HG03520 (cell line): ENCODE results near the gene LY6G5C.

Experiments
- ATAC-seq: cut with Tn5 transposase; IDR thresholded peaks from one replicate; pipeline ENCODE4 v1.9.1; 2021; ENCODE audit warnings: mild to moderate bottlenecking, moderate library complexity; ENCODE audit not compliant: unreplicated experiment

LY6G5C gene

GRCh38 chr6:31691564-31692108 is 10.8 kb upstream of the LY6G5C start:
- no peak for ATAC-seq

GRCh38 chr6:31691078-31691463 is 10.2 kb upstream of the LY6G5C start:
- no peak for ATAC-seq

GRCh38 chr6:31690231-31691077 is 9.6 kb upstream of the LY6G5C start:
- ATAC-seq = no peak

DNA sequence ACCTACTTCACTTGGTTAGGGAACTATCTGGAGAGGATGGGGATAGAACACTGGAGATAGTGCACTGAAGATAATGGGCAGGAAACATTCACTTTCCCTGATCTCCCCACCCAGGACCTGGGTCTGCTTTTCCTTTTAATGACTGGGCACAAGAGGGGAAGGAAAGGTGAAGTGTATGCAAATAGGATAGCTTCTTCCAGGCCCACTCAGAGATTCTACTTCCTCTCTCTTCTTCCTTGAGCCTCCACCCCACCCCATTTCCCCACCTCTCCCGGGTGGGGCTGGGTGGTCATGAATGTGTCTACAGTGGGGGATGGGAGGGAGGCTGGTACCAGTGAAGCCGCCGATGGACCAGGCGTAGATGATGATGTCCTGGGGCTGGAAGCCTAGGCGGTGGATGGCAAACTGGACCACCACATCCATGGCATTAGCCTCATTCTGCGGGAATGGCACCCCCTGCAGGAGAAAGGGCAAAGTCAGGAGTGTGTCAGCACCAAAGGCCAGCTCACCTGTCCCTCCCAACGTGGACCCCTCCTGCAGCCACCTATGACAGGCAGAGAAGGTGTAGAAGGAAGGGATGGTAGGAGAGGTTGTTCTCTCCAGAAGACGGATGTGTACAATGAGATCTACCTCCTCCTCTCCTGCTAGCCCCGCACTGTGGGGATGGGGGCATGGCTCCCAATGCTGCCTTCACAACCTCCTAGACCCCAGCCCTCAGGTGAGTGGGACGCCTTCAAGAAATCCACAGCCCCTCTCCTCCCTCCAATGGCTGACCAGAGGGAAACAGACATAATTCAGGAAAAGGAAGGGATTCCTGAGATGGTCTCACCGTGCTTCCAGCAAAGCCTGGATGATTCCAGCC is 8.6 kb upstream of the LY6G5C start:
- no peak for ATAC-seq

GRCh38 chr6:31687860-31688693 is 7.2 kb upstream of the LY6G5C start:
- ATAC-seq = no peak

- ATAC-seq = no peak
Observed at GRCh38 chr6:31687321-31687720, 6.5 kb upstream of the LY6G5C start.

GRCh38 chr6:31686483-31686882 is 5.6 kb upstream of the LY6G5C start:
- ATAC-seq = no peak

- ATAC-seq = no peak
Observed at GRCh38 chr6:31683591-31683990, 2.7 kb upstream of the LY6G5C start.

- no peak for ATAC-seq
Observed at GRCh38 chr6:31681135-31681671, 336 bp upstream of the LY6G5C start.

DNA sequence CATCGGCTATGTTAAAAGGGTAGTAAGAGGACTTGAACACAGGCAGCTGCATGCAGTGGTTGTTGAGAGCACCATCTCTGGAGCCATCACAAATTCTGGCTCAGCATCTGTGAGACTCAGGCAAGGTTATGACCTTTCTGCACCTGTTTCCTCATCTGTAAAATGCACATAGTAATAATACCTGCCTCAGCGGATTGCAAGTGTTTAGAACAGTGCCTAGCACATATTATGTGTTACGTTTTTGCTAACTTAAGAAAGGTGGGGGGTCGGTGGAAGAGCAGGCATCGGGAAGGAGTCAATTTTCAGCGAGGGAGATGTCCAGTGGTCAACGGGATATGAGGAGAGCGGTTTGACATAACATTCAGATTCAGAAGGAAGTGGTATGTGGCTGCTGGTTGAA is 2.9 kb downstream of the LY6G5C start:
- no peak for ATAC-seq

DNA sequence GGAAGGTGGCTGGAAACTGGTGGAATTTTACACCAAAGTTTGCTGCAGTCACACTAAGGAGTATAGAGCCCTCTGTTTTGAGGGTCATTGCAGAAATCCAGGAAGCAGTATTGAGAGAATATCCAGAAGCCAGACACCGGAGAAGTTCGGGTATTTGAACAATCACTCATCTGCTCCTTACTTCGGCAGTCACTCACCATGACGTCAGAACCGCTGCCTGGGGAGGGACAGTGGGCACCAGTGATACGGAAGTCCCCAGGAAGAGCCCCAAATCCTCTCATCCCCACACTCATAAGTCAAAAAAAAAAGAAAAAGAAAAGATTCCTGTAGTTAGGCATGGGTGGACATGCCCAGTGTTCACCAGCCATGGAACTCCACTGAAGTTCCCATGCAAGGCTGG is 4.0 kb downstream of the LY6G5C start:
- no peak for ATAC-seq

GRCh38 chr6:31676322-31676903 is 4.5 kb downstream of the LY6G5C start:
- no peak for ATAC-seq

GRCh38 chr6:31669676-31670075 is 11.2 kb downstream of the LY6G5C start, which contains the start of gene LY6G5B:
Gene LY6G5B (plus strand): TSS chr6:31669976. CDS start chr6:31670951, 975 bp downstream.
- ATAC-seq = no peak

DNA sequence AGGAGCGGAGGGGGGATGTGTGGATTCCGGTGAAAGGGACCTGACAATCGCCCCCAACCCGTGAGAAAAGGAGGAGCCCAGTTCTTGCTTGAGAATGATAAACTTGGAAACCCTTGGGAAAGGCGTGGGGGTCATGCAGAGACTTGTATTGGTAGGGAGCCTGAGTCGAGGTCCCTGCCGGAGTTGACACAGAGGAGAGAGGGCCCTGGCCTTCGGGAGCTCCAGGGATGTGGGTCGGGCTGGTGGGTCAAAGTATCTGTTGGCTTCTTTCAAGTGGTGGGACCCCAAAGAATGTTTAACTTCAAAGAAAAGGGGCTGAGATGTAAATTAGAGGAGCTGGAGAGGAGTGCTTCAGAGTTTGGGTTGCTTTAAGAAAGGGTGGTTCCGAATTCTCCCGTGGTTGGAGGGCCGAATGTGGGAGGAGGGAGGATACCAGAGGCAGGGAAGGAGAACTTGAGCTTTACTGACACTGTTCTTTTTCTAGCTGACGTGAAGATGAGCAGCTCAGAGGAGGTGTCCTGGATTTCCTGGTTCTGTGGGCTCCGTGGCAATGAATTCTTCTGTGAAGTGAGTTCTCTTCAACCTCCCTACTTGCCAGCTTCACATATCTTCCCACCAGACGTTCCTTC is 14.4 kb downstream of the LY6G5C start:
- ATAC-seq = no peak

DNA sequence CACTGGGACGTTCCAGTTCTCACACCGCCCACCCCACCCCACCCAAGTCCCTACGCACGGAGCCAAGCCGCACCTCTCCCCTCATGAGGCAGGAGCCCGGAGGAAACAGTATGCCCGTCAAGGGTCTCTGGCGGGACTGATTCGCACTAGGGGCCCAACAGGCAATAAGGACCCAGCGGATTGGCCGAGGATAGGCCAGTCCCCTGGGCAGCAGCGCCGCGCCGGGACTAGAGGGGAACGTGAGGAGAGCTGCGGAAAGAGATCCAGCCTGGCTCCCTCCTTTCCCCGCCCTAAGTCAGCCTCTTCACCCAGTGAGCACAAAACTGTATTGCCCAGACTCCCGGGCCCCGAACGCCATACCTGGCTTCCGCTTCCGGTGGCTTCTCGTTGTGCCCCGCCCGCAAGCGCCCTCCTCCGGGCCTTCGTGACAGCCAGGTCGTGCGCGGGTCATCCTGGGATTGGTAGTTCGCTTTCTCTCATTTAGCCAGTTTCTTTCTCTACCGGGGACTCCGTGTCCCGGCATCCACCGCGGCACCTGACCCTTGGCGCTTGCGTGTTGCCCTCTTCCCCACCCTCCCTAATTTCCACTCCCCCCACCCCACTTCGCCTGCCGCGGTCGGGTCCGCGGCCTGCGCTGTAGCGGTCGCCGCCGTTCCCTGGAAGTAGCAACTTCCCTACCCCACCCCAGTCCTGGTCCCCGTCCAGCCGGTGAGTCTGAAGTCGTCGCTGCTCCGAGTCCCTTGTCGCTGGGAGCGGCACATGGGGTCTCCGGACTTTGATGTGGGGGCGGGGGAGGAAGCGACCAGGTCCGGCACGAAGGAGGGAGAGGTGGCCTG is 15.1 kb downstream of the LY6G5C start, which contains the start of gene CSNK2B:
Gene CSNK2B (plus strand): TSS at position 580 of the 836 bp plus-strand sequence. CDS start 752 bp downstream, outside the sequence.
- peak; percentile 72 for ATAC-seq

DNA sequence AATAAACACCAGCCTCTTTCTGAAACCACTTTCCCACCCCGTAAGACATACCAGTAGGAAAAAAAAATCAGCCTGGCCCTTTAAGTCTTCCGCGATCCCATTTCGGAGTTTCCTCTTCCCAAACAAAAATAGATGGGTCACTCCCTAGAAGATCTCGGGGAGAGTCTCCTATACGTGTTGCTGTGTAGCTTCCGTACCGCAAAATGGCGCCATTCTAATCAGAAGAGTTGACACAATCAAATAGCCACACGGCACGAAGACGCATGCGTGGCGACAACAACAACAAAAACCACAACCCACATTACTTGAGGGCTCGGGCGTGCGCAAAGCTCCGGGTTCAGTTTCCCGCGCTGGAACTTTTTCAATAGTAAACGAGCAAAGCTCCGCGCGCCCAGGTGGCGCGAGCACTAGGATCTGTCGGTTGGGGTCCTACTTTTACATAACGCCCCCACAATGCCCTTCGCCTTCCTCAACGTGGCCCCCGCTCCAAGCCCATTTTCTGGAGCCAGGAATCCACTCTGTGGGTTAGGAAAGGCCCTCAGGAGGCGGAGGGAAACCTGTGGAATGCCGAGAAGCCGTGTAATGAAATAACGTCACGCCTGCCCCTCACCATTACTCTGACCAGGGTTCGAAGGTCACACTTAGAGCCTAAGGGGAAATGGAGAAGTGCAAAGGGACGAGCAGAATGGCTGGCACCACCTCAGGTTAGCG is 15.9 kb downstream of the LY6G5C start, which contains the start of gene GPANK1:
Gene GPANK1 (minus strand): TSS at position 208 of the 711 bp plus-strand sequence. CDS start 519 bp downstream, outside the sequence.
- ATAC-seq = peak; percentile 28

DNA sequence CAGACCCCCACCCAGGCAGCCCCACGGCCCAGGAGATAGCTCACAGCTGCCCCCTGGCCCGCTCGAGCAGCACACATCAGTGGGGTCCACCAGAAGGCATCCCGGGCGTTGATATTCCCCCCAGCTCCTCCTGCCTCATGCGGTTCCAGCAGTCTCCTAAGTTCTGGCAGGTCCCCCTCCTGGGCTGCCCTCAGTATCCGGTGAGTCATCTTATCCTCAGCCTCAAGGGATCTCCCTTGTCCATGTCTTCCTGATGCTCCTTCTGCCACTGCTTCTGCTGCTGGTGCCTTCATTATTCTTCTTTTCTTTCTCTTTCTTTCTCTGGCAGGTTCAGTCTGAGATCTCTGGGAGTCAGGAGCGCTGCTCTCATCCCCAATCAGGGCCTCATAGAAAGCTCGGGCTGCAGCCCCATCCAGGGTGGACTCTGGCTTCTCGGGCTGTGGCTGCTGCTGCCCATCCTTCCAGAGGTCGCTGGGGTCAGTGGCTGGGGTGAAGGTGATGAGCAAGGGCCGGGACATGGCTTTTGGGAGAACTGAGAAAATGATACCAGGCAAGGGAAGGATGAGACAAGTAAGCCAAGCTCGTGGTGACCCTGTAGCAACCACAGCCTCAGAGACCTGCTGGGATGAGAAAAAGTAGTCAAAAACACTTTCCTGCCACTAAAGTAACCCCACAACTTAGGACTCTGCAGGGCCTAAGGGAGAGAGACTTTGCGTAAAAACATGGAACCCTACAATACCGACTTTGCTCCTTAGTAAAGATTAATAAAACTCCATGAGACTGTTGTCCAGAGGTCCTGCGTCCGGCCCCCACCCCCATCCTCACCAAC is 16.7 kb downstream of the LY6G5C start:
- no peak for ATAC-seq
